ENCODE data around the gene LNX2. TPM values are rescaled to one million over a fixed set of nuclear protein-coding genes. Genes with fewer than 3 reads are reported as not detected.
"Not testable (repeated sequence)": the region's sequence is repeated elsewhere in the genome, so short reads cannot be mapped to it uniquely, and the experiment has no call there.

Gene LNX2
- total RNA-seq, 1 donor from 2014 or later, result 29.2 TPM

DNA sequence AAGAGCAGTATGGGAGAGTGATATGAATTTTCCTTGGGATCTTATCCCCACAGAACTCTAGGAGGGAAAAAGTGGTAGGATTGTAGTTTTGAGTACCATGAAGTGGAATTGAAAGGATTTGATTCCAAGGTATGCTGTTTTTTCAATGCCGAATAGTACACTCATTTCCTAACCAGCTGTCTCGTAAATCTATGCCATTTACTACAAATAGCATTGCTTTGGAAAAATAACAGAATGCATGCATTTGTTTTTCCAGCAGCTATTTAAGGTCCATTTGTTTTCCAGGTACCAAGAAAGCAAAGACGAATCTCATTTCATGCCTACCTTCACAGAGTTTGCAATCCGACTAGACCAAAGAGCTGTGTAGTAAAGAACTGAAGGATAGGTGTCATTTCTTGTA lies 11.9 kb upstream of the LNX2 start:
- no peak for DNase-seq (ENCODE audit: low read depth)
- TF ChIP-seq, protein P1, sequence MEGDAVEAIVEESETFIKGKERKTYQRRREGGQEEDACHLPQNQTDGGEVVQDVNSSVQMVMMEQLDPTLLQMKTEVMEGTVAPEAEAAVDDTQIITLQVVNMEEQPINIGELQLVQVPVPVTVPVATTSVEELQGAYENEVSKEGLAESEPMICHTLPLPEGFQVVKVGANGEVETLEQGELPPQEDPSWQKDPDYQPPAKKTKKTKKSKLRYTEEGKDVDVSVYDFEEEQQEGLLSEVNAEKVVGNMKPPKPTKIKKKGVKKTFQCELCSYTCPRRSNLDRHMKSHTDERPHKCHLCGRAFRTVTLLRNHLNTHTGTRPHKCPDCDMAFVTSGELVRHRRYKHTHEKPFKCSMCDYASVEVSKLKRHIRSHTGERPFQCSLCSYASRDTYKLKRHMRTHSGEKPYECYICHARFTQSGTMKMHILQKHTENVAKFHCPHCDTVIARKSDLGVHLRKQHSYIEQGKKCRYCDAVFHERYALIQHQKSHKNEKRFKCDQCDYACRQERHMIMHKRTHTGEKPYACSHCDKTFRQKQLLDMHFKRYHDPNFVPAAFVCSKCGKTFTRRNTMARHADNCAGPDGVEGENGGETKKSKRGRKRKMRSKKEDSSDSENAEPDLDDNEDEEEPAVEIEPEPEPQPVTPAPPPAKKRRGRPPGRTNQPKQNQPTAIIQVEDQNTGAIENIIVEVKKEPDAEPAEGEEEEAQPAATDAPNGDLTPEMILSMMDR (IDR thresholded peaks at IDR 0.05; ENCODE audit: insufficient read depth, low read length, severe bottlenecking), result no peak
- Histone ChIP-seq H3K27me3 (ENCODE audit: control insufficient read depth, insufficient read depth, low read length) (no peaks in the 10 kb centered on the region), H3K4me3 (ENCODE audit: low read depth, low read length) (no peak overlapping the region), H3K36me3 (ENCODE audit: control insufficient read depth, insufficient read depth, low read length) (no peaks in the 10 kb centered on the region)
- no peak for FAIRE-seq

- peak; percentile 25 for DNase-seq (ENCODE audit: low read depth)
- no peaks in the 10 kb centered on the region for H3K36me3 ChIP-seq (ENCODE audit: control insufficient read depth, insufficient read depth, low read length)
- H3K27me3 ChIP-seq (ENCODE audit: control insufficient read depth, insufficient read depth, low read length), result no peaks in the 10 kb centered on the region
- TF ChIP-seq, protein P1 (IDR thresholded peaks at IDR 0.05; ENCODE audit: insufficient read depth, low read length, severe bottlenecking), result no peak
- FAIRE-seq, result no peak
- H3K4me3 ChIP-seq (ENCODE audit: low read depth, low read length), result no peak overlapping the region
Observed at GRCh38 chr13:27631665-27632064, 11.3 kb upstream of the LNX2 start.

GRCh38 chr13:27631156-27631555 lies 10.8 kb upstream of the LNX2 start:
- no peaks in the 10 kb centered on the region for H3K27me3 ChIP-seq (ENCODE audit: control insufficient read depth, insufficient read depth, low read length)
- H3K4me3 ChIP-seq (ENCODE audit: low read depth, low read length), result no peak overlapping the region
- DNase-seq (ENCODE audit: low read depth) (peak; percentile 51), FAIRE-seq (peak; percentile 32)
- no peaks in the 10 kb centered on the region for H3K36me3 ChIP-seq (ENCODE audit: control insufficient read depth, insufficient read depth, low read length)
- TF ChIP-seq, protein P1 (IDR thresholded peaks at IDR 0.05; ENCODE audit: insufficient read depth, low read length, severe bottlenecking), result no peak

DNA sequence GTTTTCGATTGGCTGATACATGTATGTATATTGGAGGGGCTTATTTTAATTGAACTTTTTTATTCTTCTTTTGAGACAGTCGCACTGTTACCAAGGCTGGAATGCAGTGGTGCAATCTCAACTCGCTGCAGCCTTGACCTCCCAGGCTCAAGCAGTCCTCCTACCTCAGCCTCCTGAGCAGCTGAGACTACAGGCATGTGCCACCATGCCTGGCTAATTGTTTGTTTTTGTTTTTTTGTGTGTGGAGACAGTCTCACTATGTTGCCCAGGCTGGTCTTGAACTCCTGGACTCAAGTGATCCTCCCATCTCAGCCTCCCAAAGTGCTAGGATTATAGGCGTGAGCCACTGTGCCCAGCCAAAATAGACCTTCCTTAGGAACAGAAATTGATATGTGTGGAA lies 8.4 kb upstream of the LNX2 start:
- FAIRE-seq; H3K4me3 ChIP-seq (ENCODE audit: low read depth, low read length); H3K36me3 ChIP-seq (ENCODE audit: control insufficient read depth, insufficient read depth, low read length); DNase-seq (ENCODE audit: low read depth); H3K27me3 ChIP-seq (ENCODE audit: control insufficient read depth, insufficient read depth, low read length): not testable (repeated sequence)

- Histone ChIP-seq H3K4me3 (ENCODE audit: low read depth, low read length) (no peak overlapping the region), H3K27me3 (ENCODE audit: control insufficient read depth, insufficient read depth, low read length) (no peaks in the 10 kb centered on the region), H3K36me3 (ENCODE audit: control insufficient read depth, insufficient read depth, low read length) (peaks cover 3% of the 10 kb centered on the region)
- FAIRE-seq, result no peak
- TF ChIP-seq, protein P1 (IDR thresholded peaks at IDR 0.05; ENCODE audit: insufficient read depth, low read length, severe bottlenecking), result no peak
- DNase-seq (ENCODE audit: low read depth), result no peak
Observed at GRCh38 chr13:27628081-27628480, 7.8 kb upstream of the LNX2 start.

- TF ChIP-seq, protein P1 (IDR thresholded peaks at IDR 0.05; ENCODE audit: insufficient read depth, low read length, severe bottlenecking), result no peak
- DNase-seq (ENCODE audit: low read depth) (no peak), FAIRE-seq (no peak)
- Histone ChIP-seq H3K27me3 (ENCODE audit: control insufficient read depth, insufficient read depth, low read length) (no peaks in the 10 kb centered on the region), H3K36me3 (ENCODE audit: control insufficient read depth, insufficient read depth, low read length) (peaks cover 5% of the 10 kb centered on the region), H3K4me3 (ENCODE audit: low read depth, low read length) (no peak overlapping the region)
Observed at GRCh38 chr13:27627380-27627779, 7.1 kb upstream of the LNX2 start.
